Mucosa of rectum (tissue), 2 donors: ENCODE data around the gene CAMTA1.
A peak's percentile ranks its signal among the peaks of the same experiment; 100 is the strongest.

Experiments
- H3K27ac ChIP-seq, 2 donors: one replicate each; pipeline ENCODE4 v1.7.0; 2013; ENCODE audit warnings: inconsistent platforms in 2 of 2, low read depth in 2 of 2, low read length in 2 of 2
- H3K27me3 ChIP-seq, 2 donors: one replicate each; pipeline ENCODE4 v1.7.0; 2013; ENCODE audit warnings: low read length in 2 of 2; ENCODE audit not compliant: control insufficient read depth in 2 of 2, insufficient read depth in 2 of 2
- H3K36me3 ChIP-seq, 2 donors: one replicate each; pipeline ENCODE4 v1.7.0; 2013; ENCODE audit warnings: low read length in 2 of 2; ENCODE audit not compliant: control insufficient read depth in 2 of 2, insufficient read depth in 2 of 2
- H3K4me1 ChIP-seq, 2 donors: one replicate each; pipeline ENCODE4 v1.7.0; 2013; ENCODE audit warnings: low read length in 2 of 2, mild to moderate bottlenecking in 1 of 2; ENCODE audit not compliant: control insufficient read depth in 2 of 2, insufficient read depth in 2 of 2
- H3K4me3 ChIP-seq, 2 donors: one replicate each; pipeline ENCODE4 v1.7.0; 2013; ENCODE audit warnings: low read length in 2 of 2
- H3K9ac ChIP-seq, 2 donors: one replicate each; pipeline ENCODE4 v1.7.0; 2013; ENCODE audit warnings: low read length in 2 of 2, low read depth in 1 of 2, mild to moderate bottlenecking in 1 of 2
- H3K9me3 ChIP-seq, 2 donors: one replicate each; pipeline ENCODE4 v1.7.0; 2013; ENCODE audit warnings: low read length in 2 of 2; ENCODE audit not compliant: control insufficient read depth in 2 of 2
- donor health status: healthy.
- donor health status: Normal muscosa, but diverticular disease.

The CAMTA1 gene

DNA sequence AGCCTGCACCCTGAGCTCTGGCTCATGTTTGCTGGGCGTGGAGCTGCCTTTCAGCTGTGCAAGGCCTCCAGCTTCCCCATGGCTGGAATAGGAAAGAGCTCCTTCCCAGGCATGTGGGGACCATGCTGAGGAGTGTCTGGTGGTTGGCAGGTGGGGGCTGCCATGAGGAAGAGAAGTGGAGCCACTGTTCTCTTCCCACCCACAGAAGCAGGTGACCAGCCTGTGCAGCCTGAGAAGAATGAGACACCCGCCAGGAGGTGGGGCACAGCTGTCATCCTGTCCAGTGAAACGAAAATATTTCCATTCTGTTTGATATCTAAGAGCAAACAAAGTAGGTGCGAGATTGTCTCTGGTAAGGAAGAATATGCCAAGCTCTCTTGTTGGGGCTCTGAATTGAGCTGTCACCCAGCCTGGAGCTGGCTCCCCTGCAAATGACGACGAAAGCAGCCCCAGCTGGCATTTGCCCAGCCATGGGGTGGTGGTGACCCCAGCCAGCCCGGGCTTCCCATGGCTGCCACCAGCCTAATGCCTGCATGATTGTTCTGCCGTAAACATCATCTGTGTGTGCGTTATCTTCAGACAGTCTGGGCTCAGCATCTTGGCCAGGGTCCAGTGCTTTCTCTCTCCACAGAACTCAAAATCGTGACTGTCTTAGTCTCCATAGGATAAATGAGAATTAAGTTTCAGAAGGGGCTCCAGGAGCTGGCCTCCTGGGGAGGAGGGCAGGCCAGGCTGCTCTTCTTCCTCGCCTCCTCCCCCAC is 556.1 kb downstream of the CAMTA1 start:
- peak overlapping the region; percentile 57 to 71 for H3K27ac ChIP-seq
- no peaks in the 10 kb centered on the region for H3K27me3 ChIP-seq
- no peak overlapping the region for H3K9ac ChIP-seq
- H3K36me3 ChIP-seq, result no peaks in the 10 kb centered on the region
- H3K4me1 ChIP-seq, result no peaks in the 10 kb centered on the region
- no peaks in the 10 kb centered on the region for H3K9me3 ChIP-seq
- H3K4me3 ChIP-seq, result no peak overlapping the region

DNA sequence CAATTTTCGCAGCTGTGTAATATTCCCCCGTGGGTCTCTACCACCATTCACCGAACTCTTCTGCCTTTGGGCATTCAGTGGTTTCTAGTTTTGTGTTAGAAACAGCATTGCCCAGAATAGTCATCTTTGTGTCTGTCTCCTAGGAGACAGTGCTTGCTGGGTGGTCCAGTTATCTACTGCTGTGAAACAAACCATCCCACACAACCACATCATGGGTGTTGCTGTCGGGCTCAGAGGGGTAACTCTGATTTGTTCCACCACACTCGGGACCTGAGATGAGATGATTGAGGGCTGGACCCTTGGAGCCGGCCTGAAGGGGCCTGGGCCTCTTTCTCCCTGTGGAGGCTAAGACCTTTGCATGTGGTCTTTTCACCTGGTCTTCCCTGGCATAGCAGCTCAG is 558.6 kb downstream of the CAMTA1 start:
- Histone ChIP-seq H3K9me3 (no peaks in the 10 kb centered on the region), H3K4me1 (no peaks in the 10 kb centered on the region), H3K36me3 (no peaks in the 10 kb centered on the region), H3K9ac (no peak overlapping the region), H3K4me3 (no peak overlapping the region), H3K27me3 (no peaks in the 10 kb centered on the region), H3K27ac (no peak overlapping the region)

- Histone ChIP-seq H3K36me3 (no peaks in the 10 kb centered on the region), H3K9me3 (no peaks in the 10 kb centered on the region), H3K4me3 (no peak overlapping the region), H3K9ac (no peak overlapping the region), H3K27ac (no peak overlapping the region), H3K27me3 (no peaks in the 10 kb centered on the region), H3K4me1 (no peaks in the 10 kb centered on the region)
Measured at GRCh38 chr1:7344299-7344698, 559.0 kb downstream of the CAMTA1 start.

- Histone ChIP-seq H3K27me3 (no peaks in the 10 kb centered on the region), H3K9ac (no peak overlapping the region), H3K9me3 (no peaks in the 10 kb centered on the region), H3K4me3 (no peak overlapping the region), H3K27ac (no peak overlapping the region), H3K4me1 (no peaks in the 10 kb centered on the region), H3K36me3 (no peaks in the 10 kb centered on the region)
Measured at GRCh38 chr1:7345516-7345915, 560.3 kb downstream of the CAMTA1 start.

- Histone ChIP-seq H3K4me3 (no peak overlapping the region), H3K4me1 (no peaks in the 10 kb centered on the region), H3K36me3 (no peaks in the 10 kb centered on the region), H3K9me3 (no peaks in the 10 kb centered on the region), H3K27me3 (no peaks in the 10 kb centered on the region), H3K27ac (no peak overlapping the region), H3K9ac (no peak overlapping the region)
Measured at GRCh38 chr1:7346070-7346596, 560.9 kb downstream of the CAMTA1 start.

DNA sequence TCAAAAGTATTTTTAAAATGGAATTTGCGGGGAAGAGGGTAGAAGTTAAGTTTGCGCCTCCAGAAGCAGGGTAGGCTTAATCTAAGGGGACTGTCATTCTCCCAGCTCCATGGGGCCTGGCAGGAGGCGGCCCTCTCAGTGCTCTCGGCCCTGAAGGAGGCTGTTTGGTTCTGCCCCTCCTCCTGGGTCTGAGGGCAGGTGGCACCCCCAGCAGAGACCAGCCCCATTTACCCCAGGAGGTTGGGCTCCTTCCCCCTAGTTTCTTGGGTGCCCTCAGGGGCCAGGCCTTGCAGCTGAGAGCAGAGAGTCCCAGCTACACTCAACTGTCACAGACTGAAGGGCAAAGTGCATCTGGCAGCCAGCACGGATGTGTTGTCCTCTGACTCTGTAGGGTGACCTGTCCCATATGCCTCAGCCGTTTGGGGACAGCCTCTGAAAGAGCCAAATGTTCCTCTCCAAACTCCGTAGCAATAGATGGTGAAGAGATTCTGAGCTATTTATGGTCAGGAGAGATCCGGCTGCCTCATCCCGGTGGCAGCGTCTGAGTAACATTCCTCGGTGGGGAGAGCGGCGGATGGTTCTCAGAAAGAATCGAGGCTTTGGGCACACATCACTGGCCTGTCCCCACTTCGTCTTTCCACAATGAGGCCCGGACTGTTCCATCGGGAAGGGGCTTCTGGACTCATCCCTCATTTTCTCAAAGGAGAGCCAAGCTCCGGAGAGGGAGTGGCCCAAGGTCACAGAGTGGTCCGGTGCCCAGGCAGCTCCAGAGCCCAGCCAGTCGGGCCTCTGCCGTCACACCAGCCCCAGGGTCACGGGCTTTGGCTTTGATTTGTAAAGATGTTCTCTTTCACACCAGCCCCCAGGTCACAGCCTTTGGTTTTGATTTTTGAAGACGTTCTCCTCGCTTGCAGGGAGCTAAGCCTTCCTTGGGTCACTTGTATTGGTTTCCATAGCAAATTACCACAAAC is 561.6 kb downstream of the CAMTA1 start:
- Histone ChIP-seq H3K9me3 (no peaks in the 10 kb centered on the region), H3K4me3 (no peak overlapping the region), H3K27ac (no peak overlapping the region), H3K36me3 (no peaks in the 10 kb centered on the region), H3K9ac (no peak overlapping the region), H3K27me3 (no peaks in the 10 kb centered on the region), H3K4me1 (no peaks in the 10 kb centered on the region)

DNA sequence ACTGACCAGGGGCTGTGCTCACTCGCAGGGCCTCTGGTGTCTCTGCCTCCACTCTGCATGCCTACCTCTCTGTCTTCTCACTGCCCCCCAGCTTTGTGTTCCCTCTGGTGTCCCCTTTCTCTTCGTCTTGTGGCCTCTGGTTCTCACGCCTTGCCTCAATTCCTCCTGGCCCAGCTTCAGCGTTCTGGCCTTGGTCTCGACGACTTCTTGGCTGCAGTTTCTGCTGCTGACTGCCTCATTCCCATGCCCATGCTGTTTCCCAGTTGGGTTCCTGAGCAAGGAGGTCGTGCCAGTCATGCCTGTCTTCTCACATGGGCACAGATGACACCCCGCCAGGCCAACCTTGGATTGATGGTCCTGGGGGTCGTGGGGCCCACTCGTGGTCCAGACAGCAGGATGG is 562.8 kb downstream of the CAMTA1 start:
- H3K36me3 ChIP-seq, result no peaks in the 10 kb centered on the region
- H3K27me3 ChIP-seq, result no peaks in the 10 kb centered on the region
- H3K27ac ChIP-seq, result no peak overlapping the region
- no peaks in the 10 kb centered on the region for H3K4me1 ChIP-seq
- no peak overlapping the region for H3K9ac ChIP-seq
- H3K9me3 ChIP-seq, result no peaks in the 10 kb centered on the region
- no peak overlapping the region for H3K4me3 ChIP-seq

- no peaks in the 10 kb centered on the region for H3K9me3 ChIP-seq
- no peaks in the 10 kb centered on the region for H3K4me1 ChIP-seq
- H3K36me3 ChIP-seq, result no peaks in the 10 kb centered on the region
- H3K4me3 ChIP-seq, result no peak overlapping the region
- H3K27ac ChIP-seq, result no peak overlapping the region
- no peaks in the 10 kb centered on the region for H3K27me3 ChIP-seq
- no peak overlapping the region for H3K9ac ChIP-seq
Measured at GRCh38 chr1:7348580-7348979, 563.3 kb downstream of the CAMTA1 start.

DNA sequence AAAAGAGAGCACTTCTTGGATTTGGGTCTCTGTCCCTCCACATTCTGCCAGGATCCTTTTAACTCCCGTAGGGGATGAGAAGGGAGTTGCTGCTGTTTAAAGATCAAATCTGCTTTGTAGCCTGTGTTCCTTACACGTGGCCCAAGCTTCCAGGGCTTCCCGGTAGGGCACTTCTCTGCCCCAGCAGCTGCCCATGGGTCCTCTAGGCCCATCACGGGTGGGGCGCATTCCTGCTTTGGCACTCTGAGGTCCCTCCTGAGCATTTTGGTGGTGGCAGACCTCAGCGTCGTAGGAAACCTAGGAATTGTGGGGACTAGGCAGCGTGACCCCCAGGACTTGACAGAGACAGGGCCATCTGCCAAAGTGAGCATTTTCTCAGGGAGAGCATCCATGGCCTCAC is 565.5 kb downstream of the CAMTA1 start:
- H3K36me3 ChIP-seq, result no peaks in the 10 kb centered on the region
- H3K27me3 ChIP-seq, result no peaks in the 10 kb centered on the region
- no peak overlapping the region for H3K27ac ChIP-seq
- no peak overlapping the region for H3K4me3 ChIP-seq
- H3K9me3 ChIP-seq, result no peaks in the 10 kb centered on the region
- H3K9ac ChIP-seq, result no peak overlapping the region
- no peaks in the 10 kb centered on the region for H3K4me1 ChIP-seq

GRCh38 chr1:7351649-7352048 is 566.4 kb downstream of the CAMTA1 start:
- Histone ChIP-seq H3K27ac (no peak overlapping the region), H3K9ac (no peak overlapping the region), H3K36me3 (no peaks in the 10 kb centered on the region), H3K9me3 (no peaks in the 10 kb centered on the region), H3K4me1 (no peaks in the 10 kb centered on the region), H3K4me3 (no peak overlapping the region), H3K27me3 (no peaks in the 10 kb centered on the region)
